CD4-positive, alpha-beta memory T cell (primary cell): ENCODE data around the gene STK38. TPM values are rescaled to one million over a fixed set of nuclear protein-coding genes. Genes with fewer than 3 reads are reported as not detected.

Experiments used
- CTCF ChIA-PET: fragments of 350-600 bp; sonication (Branson Sonifier 250); formaldehyde crosslinking; loops from one replicate; lab custom pipeline; 2021; ENCODE audit warnings: inconsistent platforms; ENCODE audit not compliant: partially characterized antibody; lab: Charles Lee
- POLR2A ChIA-PET: fragments of 350-600 bp; sonication (Branson Sonifier 250); formaldehyde crosslinking; loops from one replicate; lab custom pipeline; 2021; ENCODE audit not compliant: partially characterized antibody; lab: Charles Lee
- DNase-seq, 5 donors: peaks; one replicate each; pipeline versions ENCODE4 v3.0.0 to v3.0.0-alpha.2; 2020 to 2022; ENCODE audit warnings: mixed read lengths in 1 of 5
- H3K27ac ChIP-seq: one replicate; pipeline ENCODE4 v1.7.0; 2013; ENCODE audit warnings: low read depth, low read length
- H3K27me3 ChIP-seq: 2 replicates; pipeline ENCODE4 v1.7.0; 2013; ENCODE audit warnings: mild to moderate bottlenecking, low read length, moderate library complexity; ENCODE audit not compliant: insufficient read depth
- H3K36me3 ChIP-seq: 2 replicates; pipeline ENCODE4 v1.7.0; 2013; ENCODE audit warnings: mild to moderate bottlenecking, low read length, moderate library complexity; ENCODE audit not compliant: insufficient read depth
- H3K4me1 ChIP-seq: 2 replicates; pipeline ENCODE4 v1.7.0; 2013; ENCODE audit warnings: mild to moderate bottlenecking, low read length, moderate library complexity; ENCODE audit not compliant: insufficient read depth
- H3K4me3 ChIP-seq, 2 donors: one replicate each; pipeline ENCODE4 v1.7.0; 2013; ENCODE audit warnings: low read length in 2 of 2, mild to moderate bottlenecking in 1 of 2
- H3K9me3 ChIP-seq, 2 donors: one replicate each; pipeline ENCODE4 v1.7.0; 2013; ENCODE audit warnings: low read length in 2 of 2, control low read depth in 1 of 2; ENCODE audit not compliant: control insufficient read depth in 1 of 2
- H3K27ac Mint-ChIP-seq, 7 donors: one replicate each; pipeline ENCODE4 v1.8.0; 2020 to 2021; ENCODE audit warnings: mixed read lengths in 7 of 7, mild to moderate bottlenecking in 6 of 7, inconsistent platforms in 3 of 7, moderate library complexity in 3 of 7
- H3K27me3 Mint-ChIP-seq, 2 donors: one replicate each; pipeline ENCODE4 v1.8.0; 2020 to 2021; ENCODE audit warnings: mixed read lengths in 2 of 2
- H3K36me3 Mint-ChIP-seq, 2 donors: one replicate each; pipeline ENCODE4 v1.8.0; 2020 to 2021; ENCODE audit warnings: mixed read lengths in 2 of 2, inconsistent platforms in 1 of 2, mild to moderate bottlenecking in 1 of 2
- H3K4me1 Mint-ChIP-seq, 4 donors: one replicate each; pipeline ENCODE4 v1.8.0; 2020 to 2021; ENCODE audit warnings: mixed read lengths in 4 of 4, mild to moderate bottlenecking in 1 of 4
- H3K4me3 Mint-ChIP-seq, 8 donors: one replicate each; pipeline ENCODE4 v1.8.0; 2020 to 2021; ENCODE audit warnings: mixed read lengths in 8 of 8, mild to moderate bottlenecking in 7 of 8, moderate library complexity in 6 of 8, inconsistent platforms in 3 of 8
- H3K9me3 Mint-ChIP-seq, 8 donors: one replicate each; pipeline ENCODE4 v1.8.0; 2020 to 2021; ENCODE audit warnings: mixed read lengths in 8 of 8, mild to moderate bottlenecking in 5 of 8, inconsistent platforms in 3 of 8, moderate library complexity in 1 of 8
- intact Hi-C: fragments of 100-400 bp; cut with micrococcal nuclease; formaldehyde crosslinking; loops from one replicate; pipeline ENCODE4 v1.15.1; 2023
- polyA plus RNA-seq, 2 donors: library from polyadenylated mRNA; unstranded; fragments of 300-500 nt; fragmentation: Illumina TruSeq; gene quantifications; one replicate each; pipeline ENCODE4 v1.2.3, GENCODE V29; 2021
- total RNA-seq, 2 experiments: library from RNA; stranded (reverse); gene quantifications; one replicate each; pipeline ENCODE4 v1.2.3, GENCODE V29; 2021

STK38 gene
- total and polyA plus RNA-seq, 4 experiments from 2014 or later: 54.3 to 190 (median 155) TPM

- Histone ChIP-seq H3K4me1 (peaks cover 33% of the 10 kb centered on the region), H3K27ac (peak overlapping the region; percentile 10), H3K27me3 (no peaks in the 10 kb centered on the region), H3K9me3 (no peaks in the 10 kb centered on the region), H3K4me3 (no peak overlapping the region), H3K36me3 (peaks cover 46% of the 10 kb centered on the region)
- intact Hi-C loops: loop anchor here (5.0 kb wide), 2 partner anchors 41 to 84 kb away; partner anchors contain the start of gene STK38
- peak in 3 of 5 donors; percentile 9 to 22 (median 20) for DNase-seq
- H3K4me3 Mint-ChIP-seq: peak overlapping the region in 7 of 8 donors; percentile 12 to 74 (median 68)
- CTCF ChIA-PET: interaction anchor here (0.8 to 2.2 kb wide), 5 partner anchors 10 to 117 kb away, joined by 3 to 8 read pairs (median 3); no protein-coding TSS in a partner anchor
- peaks cover 31 to 54% (median 42%) of the 10 kb centered on the region in 4 donors for H3K4me1 Mint-ChIP-seq
- POLR2A ChIA-PET: interaction anchor here (0.6 to 4.4 kb wide), 13 partner anchors 10 to 109 kb away, joined by 3 to 28 read pairs (median 3); no protein-coding TSS in a partner anchor
- no peaks in the 10 kb centered on the region for H3K9me3 Mint-ChIP-seq
- H3K27me3 Mint-ChIP-seq: no peaks in the 10 kb centered on the region
- H3K27ac Mint-ChIP-seq: peak overlapping the region; percentile 53 to 90 (median 78)
- H3K36me3 Mint-ChIP-seq: peaks cover 48 to 79% of the 10 kb centered on the region in 2 donors
These were observed 41.3 kb downstream of the STK38 start for GRCh38 chr6:36505744-36506534.

- H3K27me3 Mint-ChIP-seq: no peaks in the 10 kb centered on the region
- Histone ChIP-seq H3K36me3 (peaks cover 36% of the 10 kb centered on the region), H3K27me3 (no peaks in the 10 kb centered on the region), H3K4me3 (no peak overlapping the region), H3K4me1 (peaks cover 33% of the 10 kb centered on the region), H3K9me3 (no peaks in the 10 kb centered on the region), H3K27ac (no peak overlapping the region)
- H3K4me3 Mint-ChIP-seq: peak overlapping the region in 1 of 8 donors; percentile 30
- ChIA-PET POLR2A (interaction anchor here (0.7 to 0.9 kb wide), 2 partner anchors 15 to 89 kb away, joined by 3 read pairs; no protein-coding TSS in a partner anchor), CTCF (interaction anchor here (0.6 to 1.3 kb wide), 2 partner anchors 11 to 72 kb away, joined by 4 to 5 read pairs; no protein-coding TSS in a partner anchor)
- no peaks in the 10 kb centered on the region for H3K9me3 Mint-ChIP-seq
- intact Hi-C loops: loop anchor here (5.0 kb wide), 2 partner anchors 42 to 83 kb away; partner anchors contain the start of gene STK38
- H3K36me3 Mint-ChIP-seq: peaks cover 41 to 75% of the 10 kb centered on the region in 2 donors
- DNase-seq: no peak
- H3K27ac Mint-ChIP-seq: peak overlapping the region in 5 of 7 donors; percentile 36 to 91 (median 56)
- H3K4me1 Mint-ChIP-seq: peaks cover 31 to 50% (median 42%) of the 10 kb centered on the region in 4 donors
These were observed 42.3 kb downstream of the STK38 start for GRCh38 chr6:36504982-36505381.

GRCh38 chr6:36504181-36504580 lies 43.1 kb downstream of the STK38 start:
- H3K4me1 ChIP-seq: peaks cover 33% of the 10 kb centered on the region
- ChIA-PET CTCF (interaction anchor here (0.6 to 1.3 kb wide), 2 partner anchors 12 to 106 kb away, joined by 3 to 4 read pairs; no protein-coding TSS in a partner anchor), POLR2A (interaction anchor here (1.4 to 2.7 kb wide), 2 partner anchors 39 to 103 kb away, joined by 6 to 10 read pairs; no protein-coding TSS in a partner anchor)
- H3K4me3 Mint-ChIP-seq: no peak overlapping the region
- no peak overlapping the region for H3K27ac ChIP-seq
- DNase-seq: no peak
- H3K27me3 Mint-ChIP-seq: no peaks in the 10 kb centered on the region
- H3K36me3 ChIP-seq: peaks cover 36% of the 10 kb centered on the region
- H3K4me1 Mint-ChIP-seq: peaks cover 33 to 52% (median 41%) of the 10 kb centered on the region in 4 donors
- H3K9me3 ChIP-seq: no peaks in the 10 kb centered on the region
- H3K27me3 ChIP-seq: no peaks in the 10 kb centered on the region
- no peaks in the 10 kb centered on the region for H3K9me3 Mint-ChIP-seq
- no peak overlapping the region for H3K4me3 ChIP-seq
- peak overlapping the region in 4 of 7 donors; percentile 42 to 87 (median 72) for H3K27ac Mint-ChIP-seq
- H3K36me3 Mint-ChIP-seq: peaks cover 42 to 75% of the 10 kb centered on the region in 2 donors
- intact Hi-C loops: no loop called here

- no peak for DNase-seq
- Histone ChIP-seq H3K27me3 (no peaks in the 10 kb centered on the region), H3K36me3 (peaks cover 44% of the 10 kb centered on the region), H3K4me1 (peaks cover 19% of the 10 kb centered on the region), H3K27ac (no peak overlapping the region), H3K9me3 (no peaks in the 10 kb centered on the region), H3K4me3 (no peak overlapping the region)
- H3K9me3 Mint-ChIP-seq: no peaks in the 10 kb centered on the region
- ChIA-PET POLR2A (interaction anchor here (0.6 to 1.2 kb wide), 2 partner anchors 13 to 1033 kb away, joined by 3 to 4 read pairs; partner anchors contain the start of gene RPL10A), CTCF (no interaction called here)
- H3K36me3 Mint-ChIP-seq: peaks cover 56 to 80% of the 10 kb centered on the region in 2 donors
- no peaks in the 10 kb centered on the region for H3K27me3 Mint-ChIP-seq
- H3K27ac Mint-ChIP-seq: peak overlapping the region in 2 of 7 donors; percentile 30 to 72
- no peak overlapping the region for H3K4me3 Mint-ChIP-seq
- intact Hi-C loops: no loop called here
- peaks cover 22 to 42% (median 27%) of the 10 kb centered on the region in 4 donors for H3K4me1 Mint-ChIP-seq
These were observed 45.6 kb downstream of the STK38 start for GRCh38 chr6:36501686-36502085.

GRCh38 chr6:36499918-36500317 lies 47.4 kb downstream of the STK38 start:
- Mint-ChIP-seq H3K27me3 (no peaks in the 10 kb centered on the region), H3K9me3 (no peaks in the 10 kb centered on the region), H3K27ac (peak overlapping the region in 2 of 7 donors; percentile 59 to 88), H3K4me3 (no peak overlapping the region), H3K36me3 (peaks cover 60 to 80% of the 10 kb centered on the region in 2 donors), H3K4me1 (peaks cover 16 to 32% (median 18%) of the 10 kb centered on the region in 4 donors)
- Histone ChIP-seq H3K27me3 (no peaks in the 10 kb centered on the region), H3K4me3 (no peak overlapping the region), H3K4me1 (peaks cover 4% of the 10 kb centered on the region), H3K27ac (no peak overlapping the region), H3K9me3 (no peaks in the 10 kb centered on the region), H3K36me3 (peaks cover 53% of the 10 kb centered on the region)
- DNase-seq: no peak
- ChIA-PET POLR2A (interaction anchor here (0.9 to 1.4 kb wide), 3 partner anchors 11 to 108 kb away, joined by 3 to 5 read pairs (median 3); no protein-coding TSS in a partner anchor), CTCF (interaction anchor here (0.9 to 1.6 kb wide), 3 partner anchors 15 to 71 kb away, joined by 3 to 4 read pairs (median 3); no protein-coding TSS in a partner anchor)
- intact Hi-C loops: no loop called here

- Histone ChIP-seq H3K36me3 (peaks cover 54% of the 10 kb centered on the region), H3K9me3 (no peaks in the 10 kb centered on the region), H3K27me3 (no peaks in the 10 kb centered on the region), H3K4me3 (no peak overlapping the region), H3K4me1 (peaks cover 16% of the 10 kb centered on the region), H3K27ac (no peak overlapping the region)
- DNase-seq: no peak
- Mint-ChIP-seq H3K27ac (peak overlapping the region in 4 of 7 donors; percentile 18 to 73 (median 42)), H3K9me3 (no peaks in the 10 kb centered on the region), H3K4me1 (peaks cover 23 to 53% (median 37%) of the 10 kb centered on the region in 4 donors), H3K36me3 (peaks cover 66 to 78% of the 10 kb centered on the region in 2 donors), H3K4me3 (no peak overlapping the region), H3K27me3 (no peaks in the 10 kb centered on the region)
- CTCF ChIA-PET: interaction anchor here (1.3 to 1.7 kb wide), 2 partner anchors 11 to 85 kb away, joined by 3 to 4 read pairs; no protein-coding TSS in a partner anchor
- POLR2A ChIA-PET: interaction anchor here (1.0 kb wide), 1 partner anchor 49 kb away, joined by 3 read pairs; no protein-coding TSS in a partner anchor
- intact Hi-C loops: no loop called here
These were observed 52.2 kb downstream of the STK38 start for GRCh38 chr6:36495086-36495485.
